Endodermal cell (in vitro differentiated cells): ENCODE measurements around the gene IKZF5. TPM values are rescaled to one million over a fixed set of nuclear protein-coding genes. Genes with fewer than 3 reads are reported as not detected.

ENCODE experiments used
- DNase-seq: peaks from one replicate; pipeline ENCODE4 v3.0.0-alpha.2; 2017
- H3K27ac ChIP-seq: 2 replicates; pipeline ENCODE4 v1.5.1; 2013; ENCODE audit warnings: mild to moderate bottlenecking, low read depth, low read length, moderate library complexity
- H3K27me3 ChIP-seq: 2 replicates; pipeline ENCODE4 v1.6.1; 2013; ENCODE audit warnings: mild to moderate bottlenecking, low read length, moderate library complexity; ENCODE audit not compliant: insufficient read depth, control insufficient read depth, poor library complexity, severe bottlenecking
- H3K36me3 ChIP-seq: 2 replicates; pipeline ENCODE4 v1.7.0; 2013; ENCODE audit warnings: mild to moderate bottlenecking, low read length, moderate library complexity; ENCODE audit not compliant: control insufficient read depth, insufficient read depth
- H3K4me1 ChIP-seq: one replicate; pipeline ENCODE4 v1.7.0; 2013; ENCODE audit warnings: low read length; ENCODE audit not compliant: control insufficient read depth, insufficient read depth
- H3K4me3 ChIP-seq: 2 replicates; pipeline ENCODE4 v1.5.1; 2013; ENCODE audit warnings: mild to moderate bottlenecking, low read length, moderate library complexity
- H3K9ac ChIP-seq: 2 replicates; pipeline ENCODE4 v1.6.1; 2013; ENCODE audit warnings: mild to moderate bottlenecking, low read length, moderate library complexity; ENCODE audit not compliant: poor library complexity, severe bottlenecking; ENCODE audit errors: extremely low read depth
- H3K9me3 ChIP-seq: 2 replicates; pipeline ENCODE4 v1.6.1; 2013; ENCODE audit warnings: mild to moderate bottlenecking, low read length, moderate library complexity; ENCODE audit not compliant: control insufficient read depth
- H3K27ac Mint-ChIP-seq: 2 replicates; pipeline ENCODE4 v1.8.0; 2020; ENCODE audit warnings: mixed read lengths
- H3K27me3 Mint-ChIP-seq: 2 replicates; pipeline ENCODE4 v1.8.0; 2021; ENCODE audit warnings: mild to moderate bottlenecking, mixed read lengths; ENCODE audit not compliant: insufficient read depth
- H3K36me3 Mint-ChIP-seq: 2 replicates; pipeline ENCODE4 v1.8.0; 2020; ENCODE audit warnings: low read depth, mixed read lengths
- H3K4me1 Mint-ChIP-seq: 2 replicates; pipeline ENCODE4 v1.8.0; 2020; ENCODE audit warnings: mixed read lengths
- H3K4me3 Mint-ChIP-seq: 2 replicates; pipeline ENCODE4 v1.8.0; 2020; ENCODE audit warnings: mild to moderate bottlenecking, moderate library complexity, mixed read lengths
- H3K9me3 Mint-ChIP-seq: 2 replicates; pipeline ENCODE4 v1.8.0; 2020; ENCODE audit warnings: mild to moderate bottlenecking, mixed read lengths
- WGBS, 2 experiments: methylation state at CpG; one replicate each; pipeline versions ENCODE4 v1.1.5 to v1.1.7; 2013; ENCODE audit warnings: missing lambda C conversion rate in 2 of 2, mixed read lengths in 1 of 2; ENCODE audit not compliant: insufficient coverage in 1 of 2, insufficient read length in 1 of 2; 5-methylcytosine and 5-hydroxymethylcytosine counted together
- total RNA-seq, 2 donors: library from RNA; stranded (reverse); fragmentation: NEBNext Ultra II Directional in 1 of 2; extraction: Animal tissue kit (Norgen Biotek cat#: 25700) in 1 of 2; gene quantifications; 2 replicates in 1 of 2; 3 replicates in 1 of 2; pipeline ENCODE4 v1.2.1, GENCODE V29; 2021
- TF ChIP-seq, protein P1 (sequence below): fragments of 200-600 bp; sonication (generic); conservative IDR thresholded peaks from 2 replicates; pipeline ENCODE4 v1.5.0; 2021; ENCODE audit warnings: antibody characterized with exemption, mild to moderate bottlenecking

Gene IKZF5
- total RNA-seq, 2 donors from 2014 or later = 10.3 to 14.4 TPM

DNA sequence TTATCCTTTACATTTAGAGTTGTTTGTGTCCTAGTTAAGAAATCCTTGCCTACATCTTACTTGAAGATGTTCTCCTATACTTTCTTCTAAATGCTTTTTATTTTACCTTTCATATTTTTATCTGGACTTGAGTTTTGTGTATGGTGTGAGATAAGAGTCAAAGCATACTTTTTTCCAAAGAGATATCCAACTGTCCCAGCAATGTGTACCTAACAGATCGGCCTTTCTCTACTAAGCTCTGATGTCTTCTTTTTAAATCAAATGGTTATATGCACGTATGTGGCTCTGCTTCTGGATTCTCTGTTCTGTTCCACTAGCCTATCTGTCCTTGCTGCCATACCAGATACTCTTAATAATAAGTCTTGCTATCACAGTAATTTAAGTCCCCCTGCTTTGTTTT lies 7.2 kb downstream of the IKZF5 start:
- DNase-seq = no peak
- Histone ChIP-seq H3K4me1 (peaks cover 15% of the 10 kb centered on the region), H3K9me3 (no peaks in the 10 kb centered on the region), H3K9ac (no peak overlapping the region), H3K27ac (no peak overlapping the region), H3K36me3 (peaks cover 4% of the 10 kb centered on the region), H3K27me3 (no peaks in the 10 kb centered on the region), H3K4me3 (no peak overlapping the region)
- Mint-ChIP-seq H3K9me3 (no peaks in the 10 kb centered on the region), H3K36me3 (peaks cover 20% of the 10 kb centered on the region), H3K4me3 (no peak overlapping the region), H3K27ac (no peak overlapping the region), H3K27me3 (no peaks in the 10 kb centered on the region), H3K4me1 (peaks cover 40% of the 10 kb centered on the region)
- TF ChIP-seq, protein P1, sequence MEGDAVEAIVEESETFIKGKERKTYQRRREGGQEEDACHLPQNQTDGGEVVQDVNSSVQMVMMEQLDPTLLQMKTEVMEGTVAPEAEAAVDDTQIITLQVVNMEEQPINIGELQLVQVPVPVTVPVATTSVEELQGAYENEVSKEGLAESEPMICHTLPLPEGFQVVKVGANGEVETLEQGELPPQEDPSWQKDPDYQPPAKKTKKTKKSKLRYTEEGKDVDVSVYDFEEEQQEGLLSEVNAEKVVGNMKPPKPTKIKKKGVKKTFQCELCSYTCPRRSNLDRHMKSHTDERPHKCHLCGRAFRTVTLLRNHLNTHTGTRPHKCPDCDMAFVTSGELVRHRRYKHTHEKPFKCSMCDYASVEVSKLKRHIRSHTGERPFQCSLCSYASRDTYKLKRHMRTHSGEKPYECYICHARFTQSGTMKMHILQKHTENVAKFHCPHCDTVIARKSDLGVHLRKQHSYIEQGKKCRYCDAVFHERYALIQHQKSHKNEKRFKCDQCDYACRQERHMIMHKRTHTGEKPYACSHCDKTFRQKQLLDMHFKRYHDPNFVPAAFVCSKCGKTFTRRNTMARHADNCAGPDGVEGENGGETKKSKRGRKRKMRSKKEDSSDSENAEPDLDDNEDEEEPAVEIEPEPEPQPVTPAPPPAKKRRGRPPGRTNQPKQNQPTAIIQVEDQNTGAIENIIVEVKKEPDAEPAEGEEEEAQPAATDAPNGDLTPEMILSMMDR = no peak
- WGBS, 2 experiments = 97 to 100% methylated on average over 2 of the region's 2 CpGs

DNA sequence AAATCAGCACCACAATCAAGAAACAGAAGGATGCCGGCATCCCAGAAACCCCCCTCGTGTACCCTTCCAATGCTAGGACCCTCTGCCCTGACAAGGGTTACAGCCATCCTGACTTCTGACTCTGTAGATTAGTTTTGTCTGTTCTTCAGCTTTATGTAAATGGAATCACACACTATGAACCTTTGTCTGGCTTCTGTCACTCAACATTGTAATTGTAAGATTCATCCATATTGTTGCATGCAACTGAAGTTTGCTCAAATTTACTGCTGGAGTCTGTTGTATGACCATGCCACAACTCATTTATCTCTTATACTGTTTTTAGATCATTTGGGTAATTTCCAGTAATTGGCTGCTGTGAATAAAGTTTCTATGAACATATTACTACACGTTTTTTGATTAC lies 8.4 kb downstream of the IKZF5 start:
- H3K9me3 ChIP-seq = no peaks in the 10 kb centered on the region
- H3K27ac Mint-ChIP-seq = no peak overlapping the region
- no peaks in the 10 kb centered on the region for H3K27me3 ChIP-seq
- H3K27ac ChIP-seq = no peak overlapping the region
- H3K27me3 Mint-ChIP-seq = no peaks in the 10 kb centered on the region
- peaks cover 6% of the 10 kb centered on the region for H3K4me1 ChIP-seq
- no peak overlapping the region for H3K4me3 Mint-ChIP-seq
- DNase-seq = no peak
- H3K4me3 ChIP-seq = no peak overlapping the region
- 93 to 100% methylated on average over 1 to 3 of the region's 3 CpGs for WGBS, 2 experiments
- no peaks in the 10 kb centered on the region for H3K9me3 Mint-ChIP-seq
- H3K36me3 ChIP-seq = peaks cover 12% of the 10 kb centered on the region
- TF ChIP-seq, protein P1 = no peak
- no peak overlapping the region for H3K9ac ChIP-seq
- H3K4me1 Mint-ChIP-seq = peaks cover 29% of the 10 kb centered on the region
- peaks cover 30% of the 10 kb centered on the region for H3K36me3 Mint-ChIP-seq

DNA sequence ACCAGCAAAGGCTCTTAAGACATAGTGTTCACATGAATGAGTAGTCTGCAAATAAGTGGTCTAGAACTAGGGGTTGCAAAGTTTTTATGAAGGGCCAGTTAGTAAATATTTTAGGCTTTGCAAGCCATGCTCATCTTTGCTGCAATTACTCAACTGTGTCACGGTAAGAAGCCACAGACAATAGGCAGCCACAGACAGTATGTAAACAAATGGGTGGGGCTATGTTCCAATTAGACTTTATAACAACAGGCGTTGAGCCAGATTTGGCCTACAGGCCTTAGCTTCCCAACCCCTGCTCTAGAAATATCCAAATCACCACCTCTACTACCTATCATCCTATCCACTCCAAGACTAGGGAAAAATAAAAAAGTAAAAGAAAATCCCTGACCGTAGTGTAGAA lies 9.2 kb downstream of the IKZF5 start:
- Histone ChIP-seq H3K9ac (no peak overlapping the region), H3K27ac (no peak overlapping the region), H3K4me1 (peaks cover 6% of the 10 kb centered on the region), H3K9me3 (no peaks in the 10 kb centered on the region), H3K36me3 (peaks cover 19% of the 10 kb centered on the region), H3K4me3 (no peak overlapping the region), H3K27me3 (no peaks in the 10 kb centered on the region)
- H3K4me3 Mint-ChIP-seq = no peak overlapping the region
- H3K36me3 Mint-ChIP-seq = peaks cover 36% of the 10 kb centered on the region
- TF ChIP-seq, protein P1 = no peak
- WGBS, 2 experiments = 78 to 86% methylated on average over 2 of the region's 3 CpGs
- no peaks in the 10 kb centered on the region for H3K9me3 Mint-ChIP-seq
- no peaks in the 10 kb centered on the region for H3K27me3 Mint-ChIP-seq
- peaks cover 27% of the 10 kb centered on the region for H3K4me1 Mint-ChIP-seq
- DNase-seq = no peak
- peak overlapping the region; percentile 55 for H3K27ac Mint-ChIP-seq
